ENCODE results near the gene RTN4RL2.

RTN4RL2 gene

GRCh38 chr11:57474803-57475115 lies 14.4 kb downstream of the RTN4RL2 start:
- Histone ChIP-seq H4K20me1 (ENCODE audit: control insufficient read depth, insufficient read depth, low read depth, low read length) (0 out of 2 replicates have a peak, but pooled peaks cover 2% of the 10 kb centered on the region), H3K9me3 (ENCODE audit: control insufficient read depth, insufficient read depth, low read length) (no peaks in the 10 kb centered on the region), H3F3A (ENCODE audit: control insufficient read depth, insufficient read depth) (no peaks in the 10 kb centered on the region), H3K4me1 (ENCODE audit: control insufficient read depth, low read length) (peaks cover 26% of the 10 kb centered on the region), H3K27me3 (ENCODE audit: control insufficient read depth, low read length) (peaks cover 44% of the 10 kb centered on the region), H3K4me2 (ENCODE audit: low read length) (no peak overlapping the region), H3K27ac (ENCODE audit: low read depth, low read length) (no peak overlapping the region), H3K4me3 (ENCODE audit: low read length) (no peak overlapping the region), H3K79me2 (ENCODE audit: control insufficient read depth, low read length) (no peaks in the 10 kb centered on the region), H3K9me2 (replicated peaks; ENCODE audit: control insufficient read depth, low read length) (no peaks in the 10 kb centered on the region), H3K36me3 (ENCODE audit: control insufficient read depth, low read length) (no peaks in the 10 kb centered on the region)
- TF ChIP-seq EZH2phosphoT487 (IDR thresholded peaks at IDR 0.05; ENCODE audit: borderline replicate concordance, low read length), result no peak
- no peak for TF ChIP-seq CTCF (IDR thresholded peaks at IDR 0.05; ENCODE audit: low read depth, low read length, poor library complexity, severe bottlenecking)

- Histone ChIP-seq H3K9me2 (replicated peaks; ENCODE audit: control insufficient read depth, low read length) (no peaks in the 10 kb centered on the region), H3K27ac (ENCODE audit: low read depth, low read length) (no peak overlapping the region), H3K4me1 (ENCODE audit: control insufficient read depth, low read length) (peaks cover 29% of the 10 kb centered on the region), H3K9me3 (ENCODE audit: control insufficient read depth, insufficient read depth, low read length) (no peaks in the 10 kb centered on the region), H3K4me3 (ENCODE audit: low read length) (no peak overlapping the region), H3K4me2 (ENCODE audit: low read length) (no peak overlapping the region), H4K20me1 (ENCODE audit: control insufficient read depth, insufficient read depth, low read depth, low read length) (0 out of 2 replicates have a peak, but pooled peaks cover 2% of the 10 kb centered on the region), H3F3A (ENCODE audit: control insufficient read depth, insufficient read depth) (no peaks in the 10 kb centered on the region), H3K27me3 (ENCODE audit: control insufficient read depth, low read length) (peaks cover 44% of the 10 kb centered on the region), H3K36me3 (ENCODE audit: control insufficient read depth, low read length) (no peaks in the 10 kb centered on the region), H3K79me2 (ENCODE audit: control insufficient read depth, low read length) (no peaks in the 10 kb centered on the region)
- TF ChIP-seq CTCF (IDR thresholded peaks at IDR 0.05; ENCODE audit: low read depth, low read length, poor library complexity, severe bottlenecking), result no peak
- no peak for TF ChIP-seq EZH2phosphoT487 (IDR thresholded peaks at IDR 0.05; ENCODE audit: borderline replicate concordance, low read length)
These were observed 14.9 kb downstream of the RTN4RL2 start for GRCh38 chr11:57475191-57475590.

GRCh38 chr11:57475671-57476046 lies 15.3 kb downstream of the RTN4RL2 start:
- Histone ChIP-seq H4K20me1 (ENCODE audit: control insufficient read depth, insufficient read depth, low read depth, low read length) (0 out of 2 replicates have a peak, but pooled peaks cover 2% of the 10 kb centered on the region), H3F3A (ENCODE audit: control insufficient read depth, insufficient read depth) (no peaks in the 10 kb centered on the region), H3K36me3 (ENCODE audit: control insufficient read depth, low read length) (no peaks in the 10 kb centered on the region), H3K27ac (ENCODE audit: low read depth, low read length) (no peak overlapping the region), H3K27me3 (ENCODE audit: control insufficient read depth, low read length) (peaks cover 44% of the 10 kb centered on the region), H3K9me3 (ENCODE audit: control insufficient read depth, insufficient read depth, low read length) (no peaks in the 10 kb centered on the region), H3K79me2 (ENCODE audit: control insufficient read depth, low read length) (no peaks in the 10 kb centered on the region), H3K9me2 (replicated peaks; ENCODE audit: control insufficient read depth, low read length) (no peaks in the 10 kb centered on the region), H3K4me1 (ENCODE audit: control insufficient read depth, low read length) (peaks cover 33% of the 10 kb centered on the region), H3K4me3 (ENCODE audit: low read length) (peak overlapping the region; percentile 56; the same call in 1 of the 2 replicates), H3K4me2 (ENCODE audit: low read length) (peak overlapping the region; percentile 69)
- TF ChIP-seq EZH2phosphoT487 (IDR thresholded peaks at IDR 0.05; ENCODE audit: borderline replicate concordance, low read length) (no peak), CTCF (IDR thresholded peaks at IDR 0.05; ENCODE audit: low read depth, low read length, poor library complexity, severe bottlenecking) (no peak)

All from DOHH2 (cell line).